Ovary (tissue), 9 donors: ENCODE data around the gene TAF11L3. TPM values are rescaled to one million over a fixed set of nuclear protein-coding genes. Genes with fewer than 3 reads are reported as not detected.
"Not testable (repeated sequence)": the region's sequence is repeated elsewhere in the genome, so short reads cannot be mapped to it uniquely, and the experiment has no call there.

Experiments
- DNase-seq, 5 donors: peaks; one replicate each; pipeline ENCODE4 v3.0.0-alpha.2; 2019 to 2020
- H3K27ac ChIP-seq, 2 donors: fragments of 200-600 bp; one replicate each; pipeline versions ENCODE4 v1.5.1 to v1.8.0; 2019 to 2022
- H3K27me3 ChIP-seq: fragments of 200-600 bp; one replicate; pipeline ENCODE4 v1.8.0; 2022
- H3K36me3 ChIP-seq: fragments of 200-600 bp; sonication (generic); one replicate; pipeline ENCODE4 v1.5.1; 2019
- H3K4me1 ChIP-seq: one replicate; pipeline ENCODE4 v1.8.1; 2013; ENCODE audit warnings: mild to moderate bottlenecking, moderate library complexity; ENCODE audit not compliant: insufficient read depth
- H3K4me3 ChIP-seq: fragments of 200-600 bp; sonication (generic); one replicate; pipeline ENCODE4 v1.5.1; 2017
- H3K9me3 ChIP-seq, 2 donors: fragments of 200-600 bp in 1 of 2; sonication (generic) in 1 of 2; one replicate each; pipeline versions ENCODE4 v1.5.1 to v1.8.1; 2013 to 2019; ENCODE audit warnings: mild to moderate bottlenecking in 1 of 2, moderate library complexity in 1 of 2
- CTCF ChIP-seq, 3 donors: fragments of 450-650 bp in 2 of 3; fragments of 200-600 bp in 1 of 3; IDR thresholded peaks; one replicate each; pipeline versions ENCODE4 v1.5.1 to v1.8.0; 2016 to 2022; ENCODE audit warnings: antibody characterized with exemption in 3 of 3, mild to moderate bottlenecking in 1 of 3
- EP300 ChIP-seq: sonication (generic); formaldehyde crosslinking; IDR thresholded peaks from one replicate; pipeline ENCODE4 v1.6.1; 2017; ENCODE audit warnings: antibody characterized with exemption
- POLR2A ChIP-seq: fragments of 450-650 bp; IDR thresholded peaks from one replicate; pipeline ENCODE4 v1.6.1; 2017; ENCODE audit warnings: antibody characterized with exemption, mild to moderate bottlenecking, moderate library complexity
- WGBS, 3 donors: extraction: QIAGEN DNeasy Blood & Tissue Kit in 1 of 3; methylation state at CpG; one replicate each; pipeline versions ENCODE4 v1.1.5 to v1.1.7; 2013 to 2017; 5-methylcytosine and 5-hydroxymethylcytosine counted together
- intact Hi-C, 4 donors: fragments of 100-400 bp; cut with DNase I; formaldehyde crosslinking; loops; one replicate each; pipeline versions ENCODE4 v1.11.0 to v1.15.1; 2022 to 2023
- polyA plus RNA-seq, 2 donors: library from polyadenylated mRNA; stranded (reverse); fragments of 200-250 nt in 1 of 2; fragments of 350-450 nt in 1 of 2; fragmentation: Illumina TruSeq in 1 of 2; extraction: RNeasy Lipid Tissue Mini Kit (QIAGEN cat#74804) in 1 of 2; gene quantifications; one replicate each; pipeline ENCODE4 v1.2.3, GENCODE V29; 2013 to 2014
- total RNA-seq, 7 donors: library from RNA; depleted of rRNA in 2 of 7; stranded (reverse); fragments of >200 nt in 2 of 7; fragmentation: NEBNext Ultra II Directional in 3 of 7; extraction: Animal tissue kit (Norgen Biotek cat#: 25700) in 3 of 7; gene quantifications; one replicate each; pipeline versions ENCODE4 v1.1.0 to v1.2.4, GENCODE V29; 2016 to 2023
- donor health status: DM: no; HTN: no; CAD: no; lungs with moderate emphysema.
- donor health status: DM: no; HTN: no; CAD: no.
- donor health status: Bipolar disorder and iron deficiency.
- donor health status: DM: yes; HTN: yes; CAD: no.
- donor health status: DM: no; HTN: no; CAD: no.
- donor health status: DM: yes; HTN: yes; CAD: no.

TAF11L3 gene
- total and polyA plus RNA-seq, 9 donors, result not detected

- no peak overlapping the region for H3K4me3 ChIP-seq
- TF ChIP-seq EP300 (no peak), POLR2A (no peak), CTCF (IDR thresholded peaks at IDR 0.05) (no peak)
- no peak for DNase-seq
- no peaks in the 10 kb centered on the region for H3K27me3 ChIP-seq
- intact Hi-C loops, result no loop called here
- 89 to 92% (median 90%) methylated on average over 3 of the region's 3 CpGs for WGBS, 3 donors
- H3K9me3 ChIP-seq, result no peaks in the 10 kb centered on the region
- H3K36me3 ChIP-seq, result no peaks in the 10 kb centered on the region
- no peaks in the 10 kb centered on the region for H3K4me1 ChIP-seq
- no peak overlapping the region for H3K27ac ChIP-seq
These were observed 25.4 kb upstream of the TAF11L3 start for GRCh38 chr5:17492770-17493169.

- Histone ChIP-seq H3K36me3 (no peaks in the 10 kb centered on the region), H3K27me3 (no peaks in the 10 kb centered on the region), H3K9me3 (no peaks in the 10 kb centered on the region), H3K4me1 (no peaks in the 10 kb centered on the region), H3K27ac (no peak overlapping the region), H3K4me3 (no peak overlapping the region)
- WGBS, 3 donors, result 57 to 76% (median 63%) methylated on average over 4 of the region's 4 CpGs
- no peak for DNase-seq
- intact Hi-C loops, result no loop called here
- TF ChIP-seq POLR2A (no peak), CTCF (IDR thresholded peaks at IDR 0.05) (no peak), EP300 (no peak)
These were observed 20.7 kb upstream of the TAF11L3 start for GRCh38 chr5:17497446-17497845.

- intact Hi-C loops, H3K4me1 ChIP-seq, DNase-seq, H3K27me3 ChIP-seq, H3K9me3 ChIP-seq, H3K27ac ChIP-seq, H3K36me3 ChIP-seq, H3K4me3 ChIP-seq: not testable (repeated sequence)
- 91 to 94% (median 91%) methylated on average over 8 of the region's 8 CpGs for WGBS, 3 donors
These were observed 20.2 kb upstream of the TAF11L3 start, which contains the start of gene TAF11L2 for GRCh38 chr5:17497931-17498330. Gene TAF11L2 (plus strand): TSS chr5:17498231.

GRCh38 chr5:17511775-17512325 is 6.3 kb upstream of the TAF11L3 start:
- no peak overlapping the region for H3K4me3 ChIP-seq
- H3K27me3 ChIP-seq, result no peaks in the 10 kb centered on the region
- no peak overlapping the region for H3K27ac ChIP-seq
- no peak for TF ChIP-seq POLR2A
- no peak for TF ChIP-seq CTCF (IDR thresholded peaks at IDR 0.05)
- TF ChIP-seq EP300, result no peak
- intact Hi-C loops, result no loop called here
- no peaks in the 10 kb centered on the region for H3K36me3 ChIP-seq
- no peak for DNase-seq
- no peaks in the 10 kb centered on the region for H3K4me1 ChIP-seq
- WGBS, 3 donors, result 91 to 96% (median 96%) methylated on average over 17 of the region's 17 CpGs
- no peaks in the 10 kb centered on the region for H3K9me3 ChIP-seq

GRCh38 chr5:17517526-17517925 is 641 bp upstream of the TAF11L3 start:
- WGBS, 3 donors, result 78 to 81% (median 78%) methylated on average over 8 to 12 of the region's 12 CpGs
- H3K27me3 ChIP-seq, intact Hi-C loops, H3K27ac ChIP-seq, H3K9me3 ChIP-seq, H3K4me1 ChIP-seq, H3K4me3 ChIP-seq, H3K36me3 ChIP-seq: not testable (repeated sequence)
- DNase-seq, result peak in 3 of 5 donors; percentile 17 to 40 (median 36)

- H3K27me3 ChIP-seq, H3K4me1 ChIP-seq, H3K4me3 ChIP-seq, H3K9me3 ChIP-seq, intact Hi-C loops, H3K27ac ChIP-seq, DNase-seq, H3K36me3 ChIP-seq: not testable (repeated sequence)
- WGBS, 3 donors, result 88 to 97% (median 92%) methylated on average over 8 to 10 of the region's 14 CpGs
These were observed 1.3 kb downstream of the TAF11L3 start for GRCh38 chr5:17519508-17519907.

- DNase-seq, H3K4me3 ChIP-seq, H3K27me3 ChIP-seq, H3K9me3 ChIP-seq, intact Hi-C loops, H3K27ac ChIP-seq, H3K36me3 ChIP-seq, H3K4me1 ChIP-seq: not testable (repeated sequence)
- no CpG with 5 or more reads among the region's 15 CpGs for WGBS, 3 donors
These were observed 3.3 kb downstream of the TAF11L3 start, which contains the start of gene TAF11L4 for GRCh38 chr5:17521501-17521900. Gene TAF11L4 (plus strand): TSS chr5:17521801.

- H3K4me1 ChIP-seq, intact Hi-C loops, H3K27me3 ChIP-seq, H3K4me3 ChIP-seq, H3K36me3 ChIP-seq, H3K9me3 ChIP-seq, DNase-seq, H3K27ac ChIP-seq: not testable (repeated sequence)
- no CpG with 5 or more reads among the region's 15 CpGs for WGBS, 3 donors
These were observed 6.8 kb downstream of the TAF11L3 start, which contains the start of gene TAF11L5 for GRCh38 chr5:17524935-17525334. Gene TAF11L5 (plus strand): TSS chr5:17525235.

GRCh38 chr5:17526504-17526903 is 8.3 kb downstream of the TAF11L3 start:
- peak in 3 of 5 donors; percentile 17 to 37 (median 28) for DNase-seq

More at GRCh38 chr5:17526504-17526903, 8.3 kb downstream of the TAF11L3 start:
- H3K4me3 ChIP-seq, H3K9me3 ChIP-seq, intact Hi-C loops, H3K4me1 ChIP-seq, H3K36me3 ChIP-seq, H3K27me3 ChIP-seq, H3K27ac ChIP-seq: not testable (repeated sequence)
- WGBS, 3 donors, result 89 to 92% (median 90%) methylated on average over 9 to 17 of the region's 17 CpGs
